NCI-H510A treated with DMSO at 0.1 percent for 48 hours (cell line): ENCODE data around the gene SNRNP25.
A peak's percentile ranks its signal among the peaks of the same experiment; 100 is the strongest.

Experiments
- DNase-seq: peaks from one replicate; lab custom pipeline; 2025; lab: John Stamatoyannopoulos, UW

Gene SNRNP25

GRCh38 chr16:63998-64913 is 10.6 kb downstream of the SNRNP25 start:
- DNase-seq = peak; percentile 30

- no peak for DNase-seq
These were observed 11.3 kb downstream of the SNRNP25 start for GRCh38 chr16:64914-65255.

GRCh38 chr16:65745-66144 is 12.1 kb downstream of the SNRNP25 start:
- peak; percentile 46 for DNase-seq

GRCh38 chr16:66309-67182 is 12.9 kb downstream of the SNRNP25 start:
- no peak for DNase-seq

- DNase-seq = no peak
These were observed 13.7 kb downstream of the SNRNP25 start for GRCh38 chr16:67183-67791.

- no peak for DNase-seq
These were observed 14.5 kb downstream of the SNRNP25 start for GRCh38 chr16:67884-68789.

GRCh38 chr16:69181-69580 is 15.6 kb downstream of the SNRNP25 start:
- no peak for DNase-seq

GRCh38 chr16:71210-71539 is 17.5 kb downstream of the SNRNP25 start:
- no peak for DNase-seq

GRCh38 chr16:71540-72401 is 18.1 kb downstream of the SNRNP25 start:
- peak; percentile 44 for DNase-seq

- DNase-seq = no peak
These were observed 19.2 kb downstream of the SNRNP25 start, which contains the start of gene RHBDF1 for GRCh38 chr16:72561-73548. Gene RHBDF1, minus strand, starts transcription at chr16:72631. Its CDS starts 7,616 bp downstream, at chr16:65015.

- no peak for DNase-seq
These were observed 20.6 kb downstream of the SNRNP25 start for GRCh38 chr16:74051-74746.

- DNase-seq = no peak
These were observed 21.2 kb downstream of the SNRNP25 start for GRCh38 chr16:74747-75334.

GRCh38 chr16:75580-76501 is 22.2 kb downstream of the SNRNP25 start:
- peak; percentile 12 for DNase-seq

GRCh38 chr16:76535-77272 is 23.1 kb downstream of the SNRNP25 start:
- peak; percentile 10 for DNase-seq

GRCh38 chr16:77273-77806 is 23.7 kb downstream of the SNRNP25 start:
- DNase-seq = peak; percentile 44

- DNase-seq = peak; percentile 47
These were observed 24.3 kb downstream of the SNRNP25 start, which contains the start of gene MPG for GRCh38 chr16:77807-78443. Gene MPG, plus strand, starts transcription at chr16:78225. Its CDS starts 85 bp downstream, at chr16:78310.
